ENCODE measurements around the gene DCAF6. TPM values are rescaled to one million over a fixed set of nuclear protein-coding genes. Genes with fewer than 3 reads are reported as not detected.
A peak's percentile ranks its signal among the peaks of the same experiment; 100 is the strongest.

The DCAF6 gene
- total RNA-seq, 3 donors from 2014 or later = 76.7 to 95.7 (median 84.7) TPM

GRCh38 chr1:167910530-167910929 is 26.0 kb upstream of the DCAF6 start:
- H3K4me1 ChIP-seq = peaks cover 0 to 3% of the 10 kb centered on the region in 2 donors
- TF ChIP-seq POLR2A (IDR thresholded peaks at IDR 0.05) (no peak), POLR2AphosphoS5 (IDR thresholded peaks at IDR 0.05) (no peak)
- TF ChIP-seq, protein P1, sequence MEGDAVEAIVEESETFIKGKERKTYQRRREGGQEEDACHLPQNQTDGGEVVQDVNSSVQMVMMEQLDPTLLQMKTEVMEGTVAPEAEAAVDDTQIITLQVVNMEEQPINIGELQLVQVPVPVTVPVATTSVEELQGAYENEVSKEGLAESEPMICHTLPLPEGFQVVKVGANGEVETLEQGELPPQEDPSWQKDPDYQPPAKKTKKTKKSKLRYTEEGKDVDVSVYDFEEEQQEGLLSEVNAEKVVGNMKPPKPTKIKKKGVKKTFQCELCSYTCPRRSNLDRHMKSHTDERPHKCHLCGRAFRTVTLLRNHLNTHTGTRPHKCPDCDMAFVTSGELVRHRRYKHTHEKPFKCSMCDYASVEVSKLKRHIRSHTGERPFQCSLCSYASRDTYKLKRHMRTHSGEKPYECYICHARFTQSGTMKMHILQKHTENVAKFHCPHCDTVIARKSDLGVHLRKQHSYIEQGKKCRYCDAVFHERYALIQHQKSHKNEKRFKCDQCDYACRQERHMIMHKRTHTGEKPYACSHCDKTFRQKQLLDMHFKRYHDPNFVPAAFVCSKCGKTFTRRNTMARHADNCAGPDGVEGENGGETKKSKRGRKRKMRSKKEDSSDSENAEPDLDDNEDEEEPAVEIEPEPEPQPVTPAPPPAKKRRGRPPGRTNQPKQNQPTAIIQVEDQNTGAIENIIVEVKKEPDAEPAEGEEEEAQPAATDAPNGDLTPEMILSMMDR (IDR thresholded peaks at IDR 0.05) = no peak
- no peak for DNase-seq (ENCODE audit: low spot score in 2 of 2)
- no peaks in the 10 kb centered on the region for H3K27me3 ChIP-seq
- H3K36me3 ChIP-seq = no peaks in the 10 kb centered on the region
- H3K4me3 ChIP-seq = no peak overlapping the region
- no peak overlapping the region for H3K27ac ChIP-seq
- intact Hi-C loops (cut with DNase I; ENCODE audit: low total_unique reads) = no loop called here
- no peaks in the 10 kb centered on the region for H3K9me3 ChIP-seq

GRCh38 chr1:167911413-167911812 is 25.1 kb upstream of the DCAF6 start:
- TF ChIP-seq POLR2AphosphoS5 (IDR thresholded peaks at IDR 0.05) (no peak), POLR2A (IDR thresholded peaks at IDR 0.05) (no peak)
- TF ChIP-seq, protein P1 (IDR thresholded peaks at IDR 0.05) = no peak
- H3K9me3 ChIP-seq = no peaks in the 10 kb centered on the region
- peaks cover 0 to 3% of the 10 kb centered on the region in 2 donors for H3K4me1 ChIP-seq
- peak overlapping the region in 1 of 2 donors; percentile 52 for H3K27ac ChIP-seq
- no peaks in the 10 kb centered on the region for H3K27me3 ChIP-seq
- DNase-seq (ENCODE audit: low spot score in 2 of 2) = no peak
- no peaks in the 10 kb centered on the region for H3K36me3 ChIP-seq
- intact Hi-C loops (cut with DNase I; ENCODE audit: low total_unique reads) = no loop called here
- H3K4me3 ChIP-seq = peak overlapping the region in 1 of 3 donors; percentile 17

DNA sequence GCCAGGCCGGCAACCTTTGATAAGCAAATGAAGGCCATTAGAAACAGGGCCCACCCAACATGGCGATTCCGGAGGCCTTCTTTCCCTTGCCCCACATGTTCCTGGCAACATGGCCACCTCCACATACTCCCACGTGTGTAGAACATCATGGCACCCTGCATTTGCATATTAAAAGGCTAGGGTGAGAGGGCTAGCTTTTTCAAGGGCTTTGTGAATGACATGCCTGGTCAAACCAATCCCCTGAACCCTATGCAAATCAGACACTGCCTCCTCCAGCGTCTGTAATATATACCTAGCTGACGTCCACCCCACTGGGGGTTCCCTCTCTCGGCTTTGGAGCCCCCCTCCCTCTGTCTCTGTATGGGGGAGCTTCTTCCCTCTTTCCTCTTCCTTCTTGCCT is 24.2 kb upstream of the DCAF6 start:
- Histone ChIP-seq H3K9me3 (no peaks in the 10 kb centered on the region), H3K27ac (no peak overlapping the region), H3K4me1 (peaks cover 0 to 3% of the 10 kb centered on the region in 2 donors), H3K36me3 (no peaks in the 10 kb centered on the region), H3K4me3 (no peak overlapping the region), H3K27me3 (no peaks in the 10 kb centered on the region)
- intact Hi-C loops (cut with DNase I; ENCODE audit: low total_unique reads) = no loop called here
- no peak for DNase-seq (ENCODE audit: low spot score in 2 of 2)
- TF ChIP-seq POLR2AphosphoS5 (IDR thresholded peaks at IDR 0.05) (no peak), POLR2A (IDR thresholded peaks at IDR 0.05) (no peak)
- TF ChIP-seq, protein P1 (IDR thresholded peaks at IDR 0.05) = no peak

- no peak for DNase-seq (ENCODE audit: low spot score in 2 of 2)
- H3K4me3 ChIP-seq = no peak within 1 kb of the TSS
- H3K36me3 ChIP-seq = no peaks in the 10 kb centered on the region
- no peak within 1 kb of the TSS for H3K27ac ChIP-seq
- intact Hi-C loops (cut with DNase I; ENCODE audit: low total_unique reads) = no loop called here
- TF ChIP-seq POLR2A (IDR thresholded peaks at IDR 0.05) (no peak), POLR2AphosphoS5 (IDR thresholded peaks at IDR 0.05) (no peak)
- TF ChIP-seq, protein P1 (IDR thresholded peaks at IDR 0.05) = no peak
- peaks cover 0 to 3% of the 10 kb centered on the region in 2 donors for H3K4me1 ChIP-seq
- no peaks in the 10 kb centered on the region for H3K9me3 ChIP-seq
- H3K27me3 ChIP-seq = no peaks in the 10 kb centered on the region
These were observed 22.5 kb upstream of the DCAF6 start, which contains the start of gene ADCY10 for GRCh38 chr1:167913895-167914496. Gene ADCY10, minus strand, starts transcription at chr1:167914134. Its CDS starts 8,994 bp downstream, at chr1:167905140.

DNA sequence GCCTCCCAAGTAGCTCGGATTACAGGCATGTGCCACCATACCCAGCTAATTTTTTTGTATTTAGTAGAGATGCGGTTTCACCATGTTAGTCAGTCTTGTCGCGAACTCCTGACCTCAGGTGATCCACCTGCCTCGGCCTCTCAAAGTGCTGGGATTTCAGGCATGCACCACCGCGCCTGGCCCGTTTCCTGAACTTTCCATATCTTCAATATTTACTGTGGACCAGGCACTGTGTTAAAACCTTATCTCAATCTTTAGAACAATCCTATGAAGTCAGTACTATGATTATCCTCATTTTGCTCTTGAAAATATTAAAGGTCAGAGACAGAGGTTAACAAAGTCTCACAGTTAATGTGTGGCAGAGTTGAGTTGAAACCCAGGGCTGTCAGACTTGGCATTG is 20.9 kb upstream of the DCAF6 start:
- no peak for DNase-seq (ENCODE audit: low spot score in 2 of 2)
- no peak overlapping the region for H3K4me3 ChIP-seq
- H3K36me3 ChIP-seq = no peaks in the 10 kb centered on the region
- TF ChIP-seq, protein P1 (IDR thresholded peaks at IDR 0.05) = no peak
- TF ChIP-seq POLR2A (IDR thresholded peaks at IDR 0.05) = no peak
- TF ChIP-seq POLR2AphosphoS5 (IDR thresholded peaks at IDR 0.05) = no peak
- no peak overlapping the region for H3K27ac ChIP-seq
- no peaks in the 10 kb centered on the region for H3K27me3 ChIP-seq
- H3K4me1 ChIP-seq = peaks cover 0 to 3% of the 10 kb centered on the region in 2 donors
- no peaks in the 10 kb centered on the region for H3K9me3 ChIP-seq
- intact Hi-C loops (cut with DNase I; ENCODE audit: low total_unique reads) = no loop called here
